ENCODE measurements around the gene SHLD1.
"Not testable (repeated sequence)": the region's sequence is repeated elsewhere in the genome, so short reads cannot be mapped to it uniquely, and the experiment has no call there.

The SHLD1 gene

GRCh38 chr20:5749952-5750779 is at the start of gene SHLD1:
TSS of gene SHLD1 (plus strand) at chr20:5750401. CDS start at chr20:5772866, 22,465 bp downstream.
- DNase-seq, result peak in 55 of 56 donors; percentile 26 to 94 (median 76)

GRCh38 chr20:5702339-5702738 is 47.9 kb upstream of the SHLD1 start:
- DNase-seq, result not testable (repeated sequence)

DNA sequence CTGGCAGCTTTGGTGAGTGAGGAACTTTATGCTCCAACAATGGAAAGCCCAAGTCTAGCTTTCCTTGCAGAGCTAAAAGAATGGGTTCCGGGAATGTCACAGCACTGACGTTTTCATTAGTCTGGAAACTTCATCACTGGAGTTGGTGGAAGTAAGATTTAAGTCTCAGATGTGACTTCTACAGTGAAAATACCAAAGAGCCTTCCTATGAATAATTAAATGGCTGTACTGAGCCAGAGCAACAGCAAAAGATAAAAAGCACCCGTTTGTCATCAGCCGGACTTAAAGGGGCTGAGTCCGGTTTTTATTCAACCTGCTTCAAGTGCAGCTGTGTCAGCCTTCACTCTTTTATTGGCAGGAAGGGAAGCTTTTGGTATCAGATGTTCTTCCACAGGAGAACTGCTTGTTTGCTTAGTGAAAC is 46.5 kb upstream of the SHLD1 start:
- no peak for DNase-seq

- no peak for DNase-seq
Measured at GRCh38 chr20:5705827-5706226, 44.4 kb upstream of the SHLD1 start.

- DNase-seq, result no peak
Measured at GRCh38 chr20:5706797-5707196, 43.4 kb upstream of the SHLD1 start.

DNA sequence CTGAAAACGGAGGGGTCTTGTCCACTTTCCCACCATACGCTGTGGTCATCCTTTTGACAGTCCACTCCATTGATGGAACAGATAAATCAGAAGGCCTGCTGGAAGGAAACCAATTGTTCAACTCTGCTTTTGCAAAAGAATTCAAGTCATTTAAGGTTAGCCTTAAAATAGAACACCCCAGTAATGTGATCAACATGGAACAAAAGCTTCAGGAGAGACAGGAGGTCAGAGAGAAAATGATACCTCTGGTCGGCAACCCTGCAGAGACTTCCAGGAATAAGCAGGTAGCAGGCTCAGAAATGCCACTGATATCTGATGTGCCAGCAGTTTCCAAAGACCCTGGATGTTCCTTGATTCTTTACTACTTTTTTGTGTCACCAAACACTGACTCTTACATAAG is 39.6 kb upstream of the SHLD1 start:
- DNase-seq, result no peak

DNA sequence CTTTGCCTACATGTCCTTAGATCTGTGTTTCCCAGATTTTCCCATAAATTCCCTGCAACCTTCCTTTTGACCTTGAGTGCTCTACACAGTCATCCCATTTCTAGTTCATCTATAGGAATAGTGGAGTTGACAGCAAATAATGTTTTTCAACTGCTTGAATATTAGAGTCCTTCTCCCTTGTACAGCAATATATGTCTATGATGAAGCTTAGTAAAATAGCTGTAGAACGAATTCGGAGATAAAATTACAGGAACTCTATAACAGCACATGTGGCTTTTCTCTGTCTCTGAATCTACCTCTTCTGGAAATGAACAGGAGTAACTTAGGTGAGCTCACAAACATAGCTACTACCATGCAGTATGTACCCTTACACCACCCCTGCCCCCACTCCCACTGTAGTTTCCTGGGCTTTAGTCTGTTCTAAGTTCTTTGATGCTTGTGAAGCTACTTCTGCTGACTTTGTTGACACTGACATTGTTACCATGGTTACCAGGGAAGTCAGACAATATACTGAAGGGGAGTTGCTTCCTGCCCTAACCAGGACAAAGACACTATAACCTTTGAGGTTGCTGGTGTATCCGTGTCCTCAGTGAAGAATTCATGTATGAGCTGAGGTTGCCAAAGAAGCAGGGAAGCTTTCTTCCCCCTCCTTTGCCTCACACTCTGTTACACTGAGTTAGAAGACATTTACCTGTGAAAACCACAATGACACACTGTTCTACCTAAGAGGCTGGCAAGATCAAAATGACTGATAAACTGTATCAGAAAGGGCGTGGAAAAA is 35.8 kb upstream of the SHLD1 start:
- no peak for DNase-seq

GRCh38 chr20:5715071-5715841 is 34.9 kb upstream of the SHLD1 start:
- DNase-seq, result no peak

- DNase-seq, result no peak
Measured at GRCh38 chr20:5716953-5717352, 33.2 kb upstream of the SHLD1 start.

DNA sequence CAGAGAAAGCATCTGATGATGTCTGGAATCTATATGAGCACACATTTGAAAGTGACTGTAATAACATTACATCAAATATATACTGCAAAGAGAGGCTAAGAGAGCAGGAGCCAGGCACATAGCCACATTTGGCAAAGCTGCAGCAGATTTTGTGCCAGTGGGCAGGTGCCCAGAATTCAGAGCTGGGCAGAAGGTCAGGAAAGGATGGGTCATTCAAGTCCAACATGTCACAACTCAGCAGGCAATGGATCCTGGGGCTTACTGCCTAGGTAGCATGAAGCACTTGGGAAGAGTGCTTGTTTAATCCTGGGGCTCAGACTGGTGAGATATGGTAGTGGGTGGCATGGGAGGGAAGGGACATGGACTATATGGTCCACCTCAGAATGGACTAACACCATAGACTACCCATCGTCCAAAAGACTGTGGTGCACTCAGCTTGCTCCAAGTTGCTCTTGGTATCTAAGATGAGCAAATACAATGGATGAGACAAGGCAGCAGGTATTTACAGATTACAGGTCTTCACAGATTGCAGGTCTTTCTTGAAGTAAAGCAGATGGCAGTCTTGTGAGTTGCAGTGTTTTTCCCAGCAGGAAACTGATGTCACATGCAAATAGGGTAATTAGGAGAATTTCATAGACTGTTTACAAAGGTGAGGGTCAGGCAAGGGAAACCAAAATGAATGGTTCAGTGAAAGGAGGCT is 31.2 kb upstream of the SHLD1 start:
- peak in 6 of 56 donors; percentile 1 to 23 (median 6) for DNase-seq

DNA sequence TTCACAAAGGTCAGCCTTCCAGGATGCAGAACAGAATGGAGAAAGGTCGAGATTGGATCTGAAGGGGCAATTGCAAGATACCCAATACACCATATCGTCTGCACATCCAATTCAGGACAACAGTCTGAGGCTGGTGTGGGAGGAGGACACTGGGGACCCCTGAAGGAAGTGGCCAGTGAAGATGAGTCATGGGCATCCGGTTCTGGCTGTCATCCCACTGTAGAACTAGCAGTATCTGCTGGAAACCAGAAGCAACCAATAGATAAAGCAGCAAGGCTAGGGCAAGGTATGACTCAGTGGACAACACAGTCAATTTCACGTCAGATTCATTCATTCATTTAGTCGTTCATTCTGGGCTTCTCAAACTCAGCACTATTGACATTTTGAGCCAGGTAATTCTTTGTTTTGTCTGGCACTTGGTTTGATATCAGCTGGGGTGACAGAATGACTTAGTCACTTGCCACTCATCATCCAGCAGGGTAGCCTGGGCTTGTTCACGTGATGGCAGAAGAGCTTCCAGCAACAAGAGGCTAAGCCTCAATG is 30.3 kb upstream of the SHLD1 start:
- DNase-seq, result no peak

- DNase-seq, result no peak
Measured at GRCh38 chr20:5720696-5721095, 29.5 kb upstream of the SHLD1 start.

- not testable (repeated sequence) for DNase-seq
Measured at GRCh38 chr20:5721356-5721755, 28.8 kb upstream of the SHLD1 start.

DNA sequence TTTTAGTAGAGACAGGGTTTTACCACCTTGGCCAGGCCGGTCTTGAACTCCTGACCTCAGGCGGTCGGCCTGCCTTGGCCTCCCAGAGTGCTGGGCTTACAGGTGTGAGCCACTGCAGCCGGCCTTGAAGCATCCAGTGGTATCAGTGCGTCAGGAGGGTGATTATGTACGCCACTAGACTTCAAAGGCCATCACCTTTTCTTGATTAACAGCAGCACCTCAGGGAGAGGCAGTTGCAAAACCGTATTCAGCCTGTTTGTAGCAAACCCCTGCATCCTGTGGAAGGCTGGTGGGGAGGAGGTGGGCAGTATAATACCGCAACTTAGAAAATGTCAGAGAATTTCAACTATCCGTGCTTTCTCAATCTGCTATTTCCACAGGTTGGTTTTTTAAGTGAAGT is 27.3 kb upstream of the SHLD1 start:
- DNase-seq, result no peak

DNA sequence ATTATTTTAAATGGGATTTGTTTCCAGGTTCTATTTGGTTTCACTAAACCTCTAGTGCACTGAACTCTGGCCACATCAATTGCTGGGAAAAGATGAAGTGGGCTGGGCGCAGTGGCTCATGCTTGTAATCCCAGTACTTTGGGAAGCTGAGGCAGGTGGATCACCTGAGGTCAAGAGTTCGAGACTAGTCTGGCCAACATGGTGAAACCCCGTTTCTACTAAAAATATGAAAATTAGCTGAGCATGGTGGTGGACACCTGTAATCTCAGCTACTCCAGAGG is 25.1 kb upstream of the SHLD1 start:
- DNase-seq, result not testable (repeated sequence)

DNA sequence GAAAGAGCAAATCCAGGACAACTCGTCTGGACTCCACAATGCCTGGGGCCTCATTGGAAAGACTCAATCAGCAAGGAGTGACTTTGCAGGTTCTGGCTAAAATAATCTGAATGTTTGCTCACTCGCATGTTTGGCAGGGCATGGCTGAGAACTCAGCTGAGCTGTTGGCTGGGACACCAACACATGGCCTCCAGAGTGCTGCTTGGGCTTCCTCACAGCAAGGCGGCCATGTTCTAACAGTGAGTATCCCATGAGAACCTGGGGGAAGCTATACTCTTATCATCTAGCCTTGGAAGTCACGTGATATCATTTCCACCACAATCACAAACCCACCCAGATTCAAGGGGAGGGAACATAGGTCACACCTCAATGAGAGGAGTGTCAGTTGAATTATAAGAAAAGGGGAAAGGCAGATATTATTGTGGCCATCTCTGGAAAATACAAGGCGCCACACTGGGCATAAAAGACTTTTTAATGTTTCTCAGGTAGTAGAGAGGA is 23.1 kb upstream of the SHLD1 start:
- DNase-seq, result no peak

DNA sequence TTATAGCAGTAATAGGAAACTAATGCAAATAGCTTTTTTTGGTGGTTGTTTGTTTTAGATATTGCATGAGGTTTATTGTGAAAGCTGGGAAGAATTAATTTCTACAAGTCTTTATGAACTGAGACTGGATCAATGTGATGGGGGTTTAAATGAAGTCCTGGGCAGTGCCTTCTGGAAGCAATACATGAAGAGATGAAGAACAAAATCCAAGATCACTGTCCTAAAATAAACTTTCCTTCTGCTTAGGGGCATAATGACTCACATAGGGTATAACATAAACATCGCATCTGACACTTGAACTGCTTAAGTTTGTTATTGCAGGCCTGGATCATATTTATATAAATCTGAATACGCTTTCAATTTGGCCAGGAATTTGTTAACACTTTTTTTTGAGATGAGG is 20.9 kb upstream of the SHLD1 start:
- no peak for DNase-seq

DNA sequence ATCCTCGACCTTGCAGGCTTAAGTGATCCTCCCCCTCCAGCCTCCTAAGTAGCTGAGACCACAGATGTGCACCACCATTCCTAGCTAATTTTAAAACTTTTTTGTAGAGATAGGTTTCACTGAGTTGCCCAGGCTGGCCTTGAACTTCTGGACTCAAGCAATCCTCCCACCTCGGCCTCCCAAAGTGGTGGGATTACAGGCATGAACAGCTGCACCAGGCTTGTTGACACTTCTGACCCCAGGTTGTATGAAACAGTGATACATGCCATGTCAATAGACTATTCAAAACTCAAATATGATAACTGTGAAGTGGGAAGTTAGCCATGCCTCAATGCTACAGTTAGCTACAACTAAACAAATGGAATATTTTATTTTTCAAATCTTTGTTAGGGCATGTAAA is 20.1 kb upstream of the SHLD1 start:
- DNase-seq, result no peak

- peak in 8 of 56 donors; percentile 0 to 11 (median 4) for DNase-seq
Measured at GRCh38 chr20:5731753-5732366, 18.3 kb upstream of the SHLD1 start.

DNA sequence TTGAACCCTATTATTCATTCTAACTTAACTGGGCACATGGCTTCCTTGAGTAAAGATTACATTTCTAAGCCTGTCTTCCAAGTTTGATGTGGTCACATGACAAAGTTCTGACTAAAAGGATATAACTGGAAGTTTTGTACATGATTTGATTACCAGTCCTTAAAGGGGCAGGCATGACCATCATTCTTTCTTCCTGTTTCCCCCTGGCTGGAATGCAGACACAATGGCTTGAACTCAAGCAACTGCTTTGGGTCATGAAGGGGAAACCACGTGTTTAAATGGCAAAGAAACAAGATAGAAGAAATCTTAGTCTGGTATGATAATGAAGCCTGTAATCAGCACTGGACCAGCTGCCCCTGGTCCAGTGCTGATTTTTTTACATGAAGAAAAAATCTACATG is 15.6 kb upstream of the SHLD1 start:
- no peak for DNase-seq
